ENCODE results near the gene NPLOC4. TPM values are rescaled to one million over a fixed set of nuclear protein-coding genes. Genes with fewer than 3 reads are reported as not detected.

The NPLOC4 gene
- polyA plus RNA-seq, 5 donors, result 42.5 to 62.6 (median 53.3) TPM

- no peak for DNase-seq
These were observed 116.7 kb downstream of the NPLOC4 start for GRCh38 chr17:81520021-81520901.

- no peak for DNase-seq
These were observed 117.5 kb downstream of the NPLOC4 start for GRCh38 chr17:81519284-81520020.

GRCh38 chr17:81518785-81519283, 118.1 kb downstream of the NPLOC4 start:
- no peak for DNase-seq

GRCh38 chr17:81518113-81518784, 118.7 kb downstream of the NPLOC4 start:
- no peak for DNase-seq

- no peak for DNase-seq
These were observed 119.4 kb downstream of the NPLOC4 start for GRCh38 chr17:81517339-81518112.

GRCh38 chr17:81517009-81517338, 119.9 kb downstream of the NPLOC4 start:
- no peak for DNase-seq

- DNase-seq, result no peak
These were observed 120.5 kb downstream of the NPLOC4 start for GRCh38 chr17:81516439-81516838.

- no peak for DNase-seq
These were observed 121.3 kb downstream of the NPLOC4 start for GRCh38 chr17:81515530-81516041.

- DNase-seq, result peak; percentile 76 to 80
These were observed 122.0 kb downstream of the NPLOC4 start for GRCh38 chr17:81514739-81515529.

GRCh38 chr17:81514489-81514738, 122.5 kb downstream of the NPLOC4 start:
- no peak for DNase-seq

GRCh38 chr17:81513753-81514488, 123.0 kb downstream of the NPLOC4 start:
- peak; percentile 60 to 67 for DNase-seq

- peak; percentile 55 to 65 for DNase-seq
These were observed 123.5 kb downstream of the NPLOC4 start for GRCh38 chr17:81513372-81513752.

- DNase-seq, result peak; percentile 95 to 97
These were observed 124.1 kb downstream of the NPLOC4 start, which contains the start of gene ACTG1 for GRCh38 chr17:81512562-81513371. ACTG1 (minus strand) TSS chr17:81512799; CDS start chr17:81512354, 445 bp downstream.

- DNase-seq, result no peak
These were observed 124.9 kb downstream of the NPLOC4 start for GRCh38 chr17:81511804-81512561.

- no peak for DNase-seq
These were observed 125.4 kb downstream of the NPLOC4 start for GRCh38 chr17:81511554-81511803.

GRCh38 chr17:81510785-81511553, 125.9 kb downstream of the NPLOC4 start:
- DNase-seq, result no peak

GRCh38 chr17:81509972-81510784, 126.7 kb downstream of the NPLOC4 start:
- no peak for DNase-seq

Measured in right lung (tissue), 5 donors.